PC-3 (cell line): ENCODE results near the gene TSTD2.

Source experiments
- EZH2 ChIP-seq: fragments of 300-600 bp; sonication (generic); IDR thresholded peaks from one replicate; pipeline ENCODE4 v1.6.1; 2017; ENCODE audit warnings: antibody characterized with exemption, mild to moderate bottlenecking, low read length; ENCODE audit not compliant: unreplicated experiment
- EZH2phosphoT487 ChIP-seq: fragments of 300-600 bp; sonication (generic); IDR thresholded peaks from 2 replicates; pipeline ENCODE4 v1.6.1; 2018; ENCODE audit warnings: mild to moderate bottlenecking, antibody characterized with exemption, low read length, borderline replicate concordance
- TF ChIP-seq, protein P1 (sequence below): fragments of 300-600 bp; sonication (generic); conservative IDR thresholded peaks from 2 replicates; pipeline ENCODE4 v1.5.1; 2017; ENCODE audit warnings: antibody characterized with exemption, low read depth, mild to moderate bottlenecking, low read length

DNA sequence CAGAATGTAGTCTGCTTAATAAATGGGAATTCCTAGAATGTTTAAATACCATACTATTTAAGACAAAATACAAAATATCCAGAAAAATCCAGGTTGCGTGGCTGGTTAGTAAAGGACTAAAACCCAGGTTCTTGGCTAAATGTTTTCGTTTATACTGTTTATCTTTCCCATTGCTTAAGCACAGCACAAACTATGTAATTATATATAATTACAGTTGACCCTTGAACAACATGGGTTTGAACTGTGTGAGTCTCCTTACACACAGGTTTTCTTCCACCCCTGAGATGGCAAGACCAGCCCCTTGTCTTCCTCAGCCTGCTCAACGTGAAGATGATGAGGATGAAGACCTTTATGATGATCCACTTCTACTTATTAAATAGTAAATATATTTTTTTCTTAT lies 39.2 kb upstream of the TSTD2 start:
- TF ChIP-seq, protein P1, sequence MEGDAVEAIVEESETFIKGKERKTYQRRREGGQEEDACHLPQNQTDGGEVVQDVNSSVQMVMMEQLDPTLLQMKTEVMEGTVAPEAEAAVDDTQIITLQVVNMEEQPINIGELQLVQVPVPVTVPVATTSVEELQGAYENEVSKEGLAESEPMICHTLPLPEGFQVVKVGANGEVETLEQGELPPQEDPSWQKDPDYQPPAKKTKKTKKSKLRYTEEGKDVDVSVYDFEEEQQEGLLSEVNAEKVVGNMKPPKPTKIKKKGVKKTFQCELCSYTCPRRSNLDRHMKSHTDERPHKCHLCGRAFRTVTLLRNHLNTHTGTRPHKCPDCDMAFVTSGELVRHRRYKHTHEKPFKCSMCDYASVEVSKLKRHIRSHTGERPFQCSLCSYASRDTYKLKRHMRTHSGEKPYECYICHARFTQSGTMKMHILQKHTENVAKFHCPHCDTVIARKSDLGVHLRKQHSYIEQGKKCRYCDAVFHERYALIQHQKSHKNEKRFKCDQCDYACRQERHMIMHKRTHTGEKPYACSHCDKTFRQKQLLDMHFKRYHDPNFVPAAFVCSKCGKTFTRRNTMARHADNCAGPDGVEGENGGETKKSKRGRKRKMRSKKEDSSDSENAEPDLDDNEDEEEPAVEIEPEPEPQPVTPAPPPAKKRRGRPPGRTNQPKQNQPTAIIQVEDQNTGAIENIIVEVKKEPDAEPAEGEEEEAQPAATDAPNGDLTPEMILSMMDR, result no peak
- TF ChIP-seq EZH2, result no peak
- TF ChIP-seq EZH2phosphoT487, result no peak
